GM12892 (cell line): ENCODE data around the gene GREB1.

Source experiments
- DNase-seq: peaks from one replicate; pipeline ENCODE4 v3.0.0; 2011; ENCODE audit not compliant: insufficient read length
- FAIRE-seq: peaks from 2 replicates; lab custom pipeline; 2011; peaks lifted over from hg19 to GRCh38; lab: Jason Lieb, UNC
- POLR2A ChIP-seq: IDR thresholded peaks from 2 replicates; pipeline ENCODE4 v1.6.1; 2011; ENCODE audit warnings: low read depth, low read length, control low read depth
- POLR2AphosphoS5 ChIP-seq: IDR thresholded peaks from 2 replicates; pipeline ENCODE4 v1.6.1; 2011; ENCODE audit warnings: low read depth, low read length, control low read depth
- TAF1 ChIP-seq: IDR thresholded peaks from 2 replicates; pipeline ENCODE4 v1.6.1; 2011; ENCODE audit warnings: low read depth, mild to moderate bottlenecking, control low read depth, low read length, borderline replicate concordance

The GREB1 gene

GRCh38 chr2:11610624-11611242, 76.9 kb downstream of the GREB1 start:
- DNase-seq, result no peak
- TF ChIP-seq POLR2AphosphoS5 (no peak), POLR2A (no peak), TAF1 (no peak)
- no peak for FAIRE-seq

GRCh38 chr2:11611251-11611650, 77.4 kb downstream of the GREB1 start:
- no peak for FAIRE-seq
- TF ChIP-seq TAF1, result no peak
- no peak for TF ChIP-seq POLR2A
- no peak for TF ChIP-seq POLR2AphosphoS5
- no peak for DNase-seq

- no peak for DNase-seq
- TF ChIP-seq POLR2AphosphoS5, result no peak
- no peak for TF ChIP-seq TAF1
- no peak for TF ChIP-seq POLR2A
- no peak for FAIRE-seq
These were observed 78.8 kb downstream of the GREB1 start for GRCh38 chr2:11612553-11613215.

GRCh38 chr2:11613297-11613696, 79.5 kb downstream of the GREB1 start:
- no peak for DNase-seq
- FAIRE-seq, result no peak
- no peak for TF ChIP-seq POLR2AphosphoS5
- TF ChIP-seq POLR2A, result no peak
- no peak for TF ChIP-seq TAF1

- FAIRE-seq (no peak), DNase-seq (no peak)
- no peak for TF ChIP-seq POLR2AphosphoS5
- no peak for TF ChIP-seq POLR2A
- no peak for TF ChIP-seq TAF1
These were observed 81.4 kb downstream of the GREB1 start for GRCh38 chr2:11615209-11615608.

GRCh38 chr2:11616097-11616687, 82.3 kb downstream of the GREB1 start:
- no peak for FAIRE-seq
- DNase-seq, result no peak
- TF ChIP-seq POLR2AphosphoS5, result no peak
- no peak for TF ChIP-seq TAF1
- TF ChIP-seq POLR2A, result no peak

GRCh38 chr2:11616851-11617415, 83.1 kb downstream of the GREB1 start:
- DNase-seq, result no peak
- TF ChIP-seq TAF1 (no peak), POLR2AphosphoS5 (no peak), POLR2A (no peak)
- FAIRE-seq, result no peak

- FAIRE-seq (no peak), DNase-seq (no peak)
- TF ChIP-seq TAF1 (no peak), POLR2AphosphoS5 (no peak), POLR2A (no peak)
These were observed 83.7 kb downstream of the GREB1 start for GRCh38 chr2:11617527-11617926.

- DNase-seq (no peak), FAIRE-seq (no peak)
- TF ChIP-seq POLR2AphosphoS5 (no peak), TAF1 (no peak)
These were observed 84.3 kb downstream of the GREB1 start for GRCh38 chr2:11617984-11618707.

GRCh38 chr2:11618708-11619062, 84.8 kb downstream of the GREB1 start:
- TF ChIP-seq POLR2AphosphoS5 (no peak), POLR2A (no peak), TAF1 (no peak)
- DNase-seq, result no peak
- FAIRE-seq, result no peak

- FAIRE-seq, result no peak
- no peak for DNase-seq
- TF ChIP-seq POLR2A, result no peak
- TF ChIP-seq POLR2AphosphoS5, result no peak
- TF ChIP-seq TAF1, result no peak
These were observed 87.6 kb downstream of the GREB1 start for GRCh38 chr2:11621410-11621809.
